ENCODE data around the gene CHCHD1.
"Not testable (repeated sequence)": the region's sequence is repeated elsewhere in the genome, so short reads cannot be mapped to it uniquely, and the experiment has no call there.

CHCHD1 gene

DNA sequence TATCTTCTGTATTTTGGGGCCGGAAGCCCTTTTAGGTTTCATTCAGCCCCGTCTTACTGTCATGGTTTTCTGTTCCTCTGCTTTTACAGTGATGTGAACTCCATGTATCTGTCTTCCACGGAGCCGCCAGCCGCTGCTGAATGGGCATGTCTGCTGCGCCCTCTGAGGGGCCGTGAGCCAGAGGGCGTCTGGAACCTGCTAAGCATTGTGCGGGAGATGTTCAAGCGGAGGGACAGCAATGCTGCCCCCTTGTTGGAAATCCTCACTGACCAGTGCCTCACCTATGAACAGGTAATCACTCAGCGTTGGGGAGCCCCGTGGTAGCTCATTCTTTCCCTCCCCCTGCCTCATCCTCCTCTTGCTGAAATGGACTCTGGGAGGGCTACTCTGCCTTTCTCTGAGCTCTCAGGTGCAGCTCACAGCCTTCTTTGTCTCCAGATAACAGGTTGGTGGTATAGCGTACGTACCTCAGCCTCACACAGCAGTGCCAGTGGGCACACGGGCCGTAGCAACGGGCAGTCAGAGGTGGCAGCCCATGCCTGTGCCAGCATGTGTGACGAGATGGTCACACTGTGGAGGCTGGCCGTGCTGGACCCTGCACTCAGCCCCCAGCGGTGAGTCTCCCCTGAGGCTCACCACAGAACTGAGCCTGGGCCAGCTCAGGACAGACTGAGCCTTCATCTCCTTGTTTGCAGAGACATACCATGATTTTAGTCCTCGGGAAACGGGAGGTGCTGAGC, 9.2 kb downstream of the CHCHD1 start:
- peaks cover 65% of the 10 kb centered on the region for H3K36me3 ChIP-seq (ENCODE audit: control insufficient read depth, insufficient read depth, low read length)
- no peak overlapping the region for H3K4me3 ChIP-seq (ENCODE audit: insufficient read depth, low read depth, low read length, poor library complexity, severe bottlenecking)
- no peak for DNase-seq

GRCh38 chr10:73791871-73792400, 10.1 kb downstream of the CHCHD1 start:
- Histone ChIP-seq H3K4me1 (ENCODE audit: control insufficient read depth, insufficient read depth, low read length, poor library complexity, severe bottlenecking) (no peaks in the 10 kb centered on the region), H3K27ac (ENCODE audit: insufficient read depth, low read length, poor library complexity, severe bottlenecking) (no peak overlapping the region), H3K36me3 (ENCODE audit: control insufficient read depth, insufficient read depth, low read length) (peaks cover 66% of the 10 kb centered on the region), H3K9me3 (ENCODE audit: control insufficient read depth, low read length) (no peaks in the 10 kb centered on the region), H3K4me3 (ENCODE audit: insufficient read depth, low read depth, low read length, poor library complexity, severe bottlenecking) (no peak overlapping the region), H3K27me3 (replicated peaks; ENCODE audit: control insufficient read depth, insufficient read depth, low read length, poor library complexity, severe bottlenecking) (no peaks in the 10 kb centered on the region)
- no peak for DNase-seq

More for the DNA sequence above, 9.2 kb downstream of the CHCHD1 start:
- H3K9me3 ChIP-seq (ENCODE audit: control insufficient read depth, low read length), result no peaks in the 10 kb centered on the region
- H3K27me3 ChIP-seq (replicated peaks; ENCODE audit: control insufficient read depth, insufficient read depth, low read length, poor library complexity, severe bottlenecking), result no peaks in the 10 kb centered on the region
- H3K27ac ChIP-seq (ENCODE audit: insufficient read depth, low read length, poor library complexity, severe bottlenecking), result no peak overlapping the region
- peaks cover 5% of the 10 kb centered on the region for H3K4me1 ChIP-seq (ENCODE audit: control insufficient read depth, insufficient read depth, low read length, poor library complexity, severe bottlenecking)

DNA sequence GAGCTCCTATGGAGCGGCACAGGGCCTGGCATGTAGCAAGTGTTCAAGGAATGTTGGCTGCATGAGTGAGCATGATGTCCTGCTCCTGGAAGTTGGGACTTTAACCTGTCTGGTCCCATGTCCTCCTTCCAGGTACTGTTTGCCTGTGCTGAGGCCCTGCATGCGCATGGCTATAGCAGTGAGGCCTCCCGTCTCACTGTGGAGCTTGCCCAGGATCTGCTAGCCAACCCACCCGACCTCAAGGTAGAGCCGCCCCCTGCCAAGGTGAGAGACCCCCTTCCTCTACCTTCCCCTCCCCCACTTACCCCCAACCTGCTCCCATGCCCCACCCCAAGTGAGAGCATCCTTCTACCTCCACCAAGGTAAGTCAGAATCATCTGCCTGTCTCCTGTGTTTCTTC, 11.6 kb downstream of the CHCHD1 start:
- no peaks in the 10 kb centered on the region for H3K27me3 ChIP-seq (replicated peaks; ENCODE audit: control insufficient read depth, insufficient read depth, low read length, poor library complexity, severe bottlenecking)
- H3K36me3 ChIP-seq (ENCODE audit: control insufficient read depth, insufficient read depth, low read length), result peaks cover 74% of the 10 kb centered on the region
- no peaks in the 10 kb centered on the region for H3K4me1 ChIP-seq (ENCODE audit: control insufficient read depth, insufficient read depth, low read length, poor library complexity, severe bottlenecking)
- no peaks in the 10 kb centered on the region for H3K9me3 ChIP-seq (ENCODE audit: control insufficient read depth, low read length)
- DNase-seq, result no peak
- H3K4me3 ChIP-seq (ENCODE audit: insufficient read depth, low read depth, low read length, poor library complexity, severe bottlenecking), result no peak overlapping the region
- no peak overlapping the region for H3K27ac ChIP-seq (ENCODE audit: insufficient read depth, low read length, poor library complexity, severe bottlenecking)

DNA sequence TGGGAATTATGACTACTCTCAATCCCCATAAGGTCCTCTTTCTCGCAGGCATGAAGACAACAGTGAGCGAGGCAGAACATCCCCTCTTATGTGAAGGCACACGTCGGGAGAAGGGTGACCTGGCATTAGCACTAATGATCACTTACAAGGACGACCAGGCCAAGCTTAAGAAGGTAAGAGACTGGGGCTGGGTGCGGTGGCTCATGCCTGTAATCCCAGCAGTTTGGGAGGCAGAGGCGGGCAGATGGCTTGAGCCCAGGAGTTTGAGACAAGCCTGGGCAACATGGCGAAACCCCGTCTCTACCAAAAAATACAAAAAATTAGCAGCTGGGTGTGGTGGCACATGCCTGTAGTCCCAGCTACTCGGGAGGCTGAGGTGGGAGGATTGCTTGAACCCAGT, 13.6 kb downstream of the CHCHD1 start:
- H3K36me3 ChIP-seq (ENCODE audit: control insufficient read depth, insufficient read depth, low read length), result peaks cover 65% of the 10 kb centered on the region
- H3K27ac ChIP-seq (ENCODE audit: insufficient read depth, low read length, poor library complexity, severe bottlenecking); H3K4me1 ChIP-seq (ENCODE audit: control insufficient read depth, insufficient read depth, low read length, poor library complexity, severe bottlenecking); H3K27me3 ChIP-seq (replicated peaks; ENCODE audit: control insufficient read depth, insufficient read depth, low read length, poor library complexity, severe bottlenecking); H3K9me3 ChIP-seq (ENCODE audit: control insufficient read depth, low read length); H3K4me3 ChIP-seq (ENCODE audit: insufficient read depth, low read depth, low read length, poor library complexity, severe bottlenecking); DNase-seq: not testable (repeated sequence)

GRCh38 chr10:73796035-73796434, 14.2 kb downstream of the CHCHD1 start:
- not testable (repeated sequence) for H3K4me1 ChIP-seq (ENCODE audit: control insufficient read depth, insufficient read depth, low read length, poor library complexity, severe bottlenecking); H3K4me3 ChIP-seq (ENCODE audit: insufficient read depth, low read depth, low read length, poor library complexity, severe bottlenecking); H3K27ac ChIP-seq (ENCODE audit: insufficient read depth, low read length, poor library complexity, severe bottlenecking); H3K9me3 ChIP-seq (ENCODE audit: control insufficient read depth, low read length); H3K27me3 ChIP-seq (replicated peaks; ENCODE audit: control insufficient read depth, insufficient read depth, low read length, poor library complexity, severe bottlenecking); DNase-seq
- peaks cover 63% of the 10 kb centered on the region for H3K36me3 ChIP-seq (ENCODE audit: control insufficient read depth, insufficient read depth, low read length)

DNA sequence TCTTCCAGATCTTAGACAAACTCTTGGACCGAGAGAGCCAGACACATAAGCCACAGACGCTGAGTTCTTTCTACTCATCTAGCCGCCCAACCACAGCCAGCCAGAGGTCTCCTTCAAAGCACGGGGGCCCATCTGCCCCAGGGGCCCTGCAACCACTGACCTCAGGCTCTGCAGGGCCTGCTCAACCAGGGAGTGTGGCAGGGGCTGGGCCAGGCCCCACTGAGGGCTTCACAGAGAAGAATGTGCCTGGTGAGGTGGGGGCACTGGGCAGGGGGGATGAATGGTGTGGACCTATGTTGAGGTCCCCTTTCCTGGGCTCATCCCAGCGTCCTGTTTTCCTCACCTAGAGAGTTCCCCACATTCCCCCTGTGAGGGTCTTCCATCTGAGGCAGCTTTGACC, 14.9 kb downstream of the CHCHD1 start:
- Histone ChIP-seq H3K27me3 (replicated peaks; ENCODE audit: control insufficient read depth, insufficient read depth, low read length, poor library complexity, severe bottlenecking) (no peaks in the 10 kb centered on the region), H3K4me1 (ENCODE audit: control insufficient read depth, insufficient read depth, low read length, poor library complexity, severe bottlenecking) (no peaks in the 10 kb centered on the region), H3K9me3 (ENCODE audit: control insufficient read depth, low read length) (no peaks in the 10 kb centered on the region), H3K27ac (ENCODE audit: insufficient read depth, low read length, poor library complexity, severe bottlenecking) (no peak overlapping the region), H3K36me3 (ENCODE audit: control insufficient read depth, insufficient read depth, low read length) (peaks cover 63% of the 10 kb centered on the region), H3K4me3 (ENCODE audit: insufficient read depth, low read depth, low read length, poor library complexity, severe bottlenecking) (no peak overlapping the region)
- no peak for DNase-seq

DNA sequence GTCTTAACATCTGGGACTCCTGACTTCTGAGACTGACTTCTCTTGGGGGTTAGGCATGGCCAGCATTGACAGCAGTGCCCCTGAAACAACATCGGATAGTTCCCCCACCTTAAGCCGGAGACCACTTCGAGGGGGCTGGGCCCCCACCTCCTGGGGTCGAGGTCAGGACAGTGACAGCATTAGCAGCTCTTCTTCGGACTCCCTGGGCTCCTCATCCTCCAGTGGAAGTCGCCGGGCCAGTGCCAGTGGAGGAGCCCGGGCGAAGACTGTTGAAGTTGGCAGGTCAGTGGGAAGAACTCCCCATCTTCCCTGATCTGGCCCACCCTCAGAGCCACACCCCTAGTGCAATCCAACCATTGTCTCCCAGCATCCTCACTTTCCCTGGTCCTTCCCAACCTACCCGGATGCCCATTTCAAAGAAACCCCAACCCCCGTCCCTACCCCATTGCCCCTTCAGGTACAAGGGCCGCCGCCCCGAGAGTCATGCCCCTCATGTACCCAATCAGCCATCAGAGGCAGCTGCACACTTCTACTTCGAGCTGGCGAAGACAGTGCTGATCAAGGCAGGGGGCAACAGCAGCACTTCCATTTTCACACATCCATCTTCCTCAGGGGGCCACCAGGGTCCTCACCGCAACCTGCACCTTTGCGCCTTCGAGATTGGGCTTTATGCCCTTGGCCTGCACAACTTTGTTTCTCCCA, 15.6 kb downstream of the CHCHD1 start:
- Histone ChIP-seq H3K4me1 (ENCODE audit: control insufficient read depth, insufficient read depth, low read length, poor library complexity, severe bottlenecking) (no peaks in the 10 kb centered on the region), H3K27ac (ENCODE audit: insufficient read depth, low read length, poor library complexity, severe bottlenecking) (no peak overlapping the region), H3K4me3 (ENCODE audit: insufficient read depth, low read depth, low read length, poor library complexity, severe bottlenecking) (no peak overlapping the region), H3K36me3 (ENCODE audit: control insufficient read depth, insufficient read depth, low read length) (peaks cover 63% of the 10 kb centered on the region), H3K27me3 (replicated peaks; ENCODE audit: control insufficient read depth, insufficient read depth, low read length, poor library complexity, severe bottlenecking) (no peaks in the 10 kb centered on the region), H3K9me3 (ENCODE audit: control insufficient read depth, low read length) (no peaks in the 10 kb centered on the region)
- no peak for DNase-seq

DNA sequence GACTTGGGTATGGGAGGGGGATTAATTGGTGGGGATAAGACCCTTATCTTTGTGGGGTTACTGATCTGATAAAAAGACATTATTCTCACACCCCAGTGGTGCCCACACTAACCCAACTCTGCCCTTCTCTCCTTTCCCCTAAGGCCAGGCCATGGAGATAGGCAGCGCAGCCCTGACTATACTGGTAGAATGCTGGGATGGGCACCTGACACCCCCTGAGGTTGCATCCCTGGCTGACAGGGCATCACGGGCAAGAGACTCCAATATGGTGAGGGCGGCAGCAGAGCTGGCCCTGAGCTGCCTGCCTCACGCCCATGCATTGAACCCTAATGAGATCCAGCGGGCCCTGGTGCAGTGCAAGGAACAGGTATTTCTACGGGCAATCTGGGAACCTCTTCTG, 16.2 kb downstream of the CHCHD1 start:
- Histone ChIP-seq H3K27ac (ENCODE audit: insufficient read depth, low read length, poor library complexity, severe bottlenecking) (no peak overlapping the region), H3K27me3 (replicated peaks; ENCODE audit: control insufficient read depth, insufficient read depth, low read length, poor library complexity, severe bottlenecking) (no peaks in the 10 kb centered on the region), H3K36me3 (ENCODE audit: control insufficient read depth, insufficient read depth, low read length) (peaks cover 63% of the 10 kb centered on the region), H3K9me3 (ENCODE audit: control insufficient read depth, low read length) (no peaks in the 10 kb centered on the region), H3K4me3 (ENCODE audit: insufficient read depth, low read depth, low read length, poor library complexity, severe bottlenecking) (no peak overlapping the region), H3K4me1 (ENCODE audit: control insufficient read depth, insufficient read depth, low read length, poor library complexity, severe bottlenecking) (no peaks in the 10 kb centered on the region)
- no peak for DNase-seq

- Histone ChIP-seq H3K36me3 (ENCODE audit: control insufficient read depth, insufficient read depth, low read length) (peaks cover 63% of the 10 kb centered on the region), H3K27ac (ENCODE audit: insufficient read depth, low read length, poor library complexity, severe bottlenecking) (no peak overlapping the region)
Observed at GRCh38 chr10:73798927-73799560, 17.2 kb downstream of the CHCHD1 start.

More at GRCh38 chr10:73798927-73799560, 17.2 kb downstream of the CHCHD1 start:
- no peaks in the 10 kb centered on the region for H3K9me3 ChIP-seq (ENCODE audit: control insufficient read depth, low read length)
- no peaks in the 10 kb centered on the region for H3K4me1 ChIP-seq (ENCODE audit: control insufficient read depth, insufficient read depth, low read length, poor library complexity, severe bottlenecking)
- no peak overlapping the region for H3K4me3 ChIP-seq (ENCODE audit: insufficient read depth, low read depth, low read length, poor library complexity, severe bottlenecking)
- no peak for DNase-seq
- no peaks in the 10 kb centered on the region for H3K27me3 ChIP-seq (replicated peaks; ENCODE audit: control insufficient read depth, insufficient read depth, low read length, poor library complexity, severe bottlenecking)

Data from effector memory CD4-positive, alpha-beta T cell (primary cell).